Nucleus accumbens (tissue), 56 donors: ENCODE data around the gene ZNF319.

Experiments used
- DNase-seq, 56 donors: peaks; one replicate each; lab custom pipeline; 2025; lab: John Stamatoyannopoulos, UW

Gene ZNF319

DNA sequence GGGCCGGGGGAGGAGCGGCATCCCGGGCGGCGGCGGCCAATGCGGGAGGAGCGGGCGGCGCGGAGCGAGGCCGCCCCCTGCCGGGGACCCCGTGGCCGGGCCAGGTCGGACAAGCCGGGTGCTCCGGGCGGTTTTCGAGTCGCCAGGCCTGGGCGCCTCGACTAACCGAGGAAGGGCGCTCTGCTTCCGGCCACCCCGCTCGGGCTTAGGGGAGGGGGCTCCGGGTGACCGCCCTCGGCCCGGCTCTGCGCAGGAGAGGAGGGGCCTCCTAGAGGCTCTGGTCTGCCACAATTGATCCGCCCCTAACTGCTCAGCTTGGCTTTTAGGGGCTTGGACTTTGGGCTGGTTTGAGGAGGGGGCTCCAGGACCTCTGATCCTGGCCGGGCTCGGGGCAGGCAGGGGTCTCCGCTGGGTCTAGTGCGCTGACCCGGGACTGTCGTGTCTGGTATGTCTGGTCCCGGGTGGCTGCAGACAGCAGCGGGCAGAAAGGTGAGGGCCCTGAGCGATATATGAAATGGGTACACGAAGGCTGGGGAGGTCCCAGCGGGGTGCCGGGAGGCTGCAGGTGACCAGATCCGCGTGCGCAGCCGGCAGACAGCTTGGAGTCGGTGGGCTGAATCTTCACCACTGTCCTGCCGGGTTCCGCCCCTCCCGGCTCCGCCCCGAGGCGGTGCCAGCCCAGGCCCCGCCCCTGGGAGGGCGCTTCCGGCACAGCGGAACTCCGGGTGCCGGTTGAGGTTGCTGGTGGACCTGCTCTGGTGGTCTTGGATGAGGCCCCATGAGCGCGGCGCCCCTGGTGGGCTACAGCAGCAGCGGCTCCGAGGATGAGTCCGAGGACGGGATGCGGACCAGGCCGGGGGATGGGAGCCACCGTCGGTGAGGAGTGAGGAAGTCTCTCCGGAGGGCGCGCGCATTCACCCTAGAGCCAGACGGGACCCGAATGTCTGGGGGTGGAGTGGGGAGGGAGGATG lies 519 bp upstream of the ZNF319 start, which contains the start of gene USB1:
USB1 (plus strand) TSS at position 702 of the 971 bp plus-strand sequence; CDS start at position 779, 77 bp downstream.
- DNase-seq: peak in 54 of 56 donors; percentile 31 to 90 (median 77)

DNA sequence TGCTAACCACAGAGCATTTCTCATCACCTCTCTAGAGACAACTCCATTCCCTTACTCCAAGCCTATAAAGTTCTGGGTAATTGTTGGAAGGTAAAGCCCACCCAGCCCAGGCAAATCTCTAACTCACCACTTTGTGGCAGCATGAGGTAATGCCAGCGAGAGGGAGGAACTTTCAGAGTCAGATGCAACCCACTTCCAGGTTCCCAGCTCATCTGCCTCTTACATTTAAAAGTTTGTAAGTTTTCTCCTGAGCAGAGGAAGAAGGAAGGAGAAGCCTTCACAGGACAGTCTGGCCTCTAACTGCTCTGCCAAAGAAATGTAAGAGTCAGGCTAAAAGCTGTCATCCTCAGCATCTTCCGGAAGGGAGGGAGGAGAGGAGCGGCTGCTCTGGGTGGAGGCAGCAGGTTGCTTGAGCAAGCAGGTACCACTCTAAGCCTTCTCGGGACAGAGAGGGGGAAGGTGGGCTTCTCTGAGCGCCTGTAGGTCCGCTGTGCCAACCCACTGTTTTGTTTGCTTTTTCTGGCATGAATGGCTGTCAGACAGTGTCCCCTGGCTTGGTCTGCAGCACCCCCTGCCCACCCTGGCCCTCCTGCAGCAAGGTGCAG lies 1.0 kb downstream of the ZNF319 start:
- DNase-seq: peak in 2 of 56 donors; percentile 7 to 9

DNA sequence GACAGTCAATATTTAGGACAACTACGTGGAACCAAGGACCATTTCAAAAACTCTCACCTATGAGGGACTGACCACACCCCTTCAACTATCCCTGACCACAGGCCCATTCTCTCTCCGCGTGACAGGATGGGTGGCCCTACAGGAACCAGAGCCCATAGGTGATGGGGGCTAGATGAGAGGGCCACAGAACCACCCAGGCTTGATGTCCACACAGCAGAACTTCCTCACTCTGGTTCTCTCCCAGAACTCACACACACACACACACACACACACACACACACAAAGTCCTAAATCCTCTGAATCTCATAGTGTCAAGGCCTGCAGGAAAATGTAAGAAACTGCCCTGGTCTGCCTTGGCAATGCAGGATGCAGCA lies 1.5 kb downstream of the ZNF319 start:
- DNase-seq: no peak

DNA sequence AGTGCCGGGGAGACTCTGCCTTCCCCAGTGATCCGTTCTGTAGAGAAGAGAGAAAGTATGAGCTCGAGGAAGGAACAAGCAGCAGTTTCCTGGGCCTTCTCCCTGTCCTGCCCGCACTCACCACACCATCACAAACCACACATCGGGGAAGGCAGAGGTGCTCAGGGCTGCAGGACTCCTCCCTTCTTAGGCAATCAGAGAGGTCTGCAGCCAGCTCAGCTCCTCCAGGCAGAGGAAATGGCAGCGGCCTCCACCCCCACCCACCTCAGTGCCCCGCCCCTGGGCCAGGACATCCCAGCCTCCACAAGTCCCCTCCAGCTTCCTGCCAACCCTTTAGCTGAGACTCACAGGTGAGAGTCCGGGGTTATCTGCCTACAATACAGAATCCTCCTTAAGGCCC lies 2.0 kb downstream of the ZNF319 start:
- no peak for DNase-seq

DNA sequence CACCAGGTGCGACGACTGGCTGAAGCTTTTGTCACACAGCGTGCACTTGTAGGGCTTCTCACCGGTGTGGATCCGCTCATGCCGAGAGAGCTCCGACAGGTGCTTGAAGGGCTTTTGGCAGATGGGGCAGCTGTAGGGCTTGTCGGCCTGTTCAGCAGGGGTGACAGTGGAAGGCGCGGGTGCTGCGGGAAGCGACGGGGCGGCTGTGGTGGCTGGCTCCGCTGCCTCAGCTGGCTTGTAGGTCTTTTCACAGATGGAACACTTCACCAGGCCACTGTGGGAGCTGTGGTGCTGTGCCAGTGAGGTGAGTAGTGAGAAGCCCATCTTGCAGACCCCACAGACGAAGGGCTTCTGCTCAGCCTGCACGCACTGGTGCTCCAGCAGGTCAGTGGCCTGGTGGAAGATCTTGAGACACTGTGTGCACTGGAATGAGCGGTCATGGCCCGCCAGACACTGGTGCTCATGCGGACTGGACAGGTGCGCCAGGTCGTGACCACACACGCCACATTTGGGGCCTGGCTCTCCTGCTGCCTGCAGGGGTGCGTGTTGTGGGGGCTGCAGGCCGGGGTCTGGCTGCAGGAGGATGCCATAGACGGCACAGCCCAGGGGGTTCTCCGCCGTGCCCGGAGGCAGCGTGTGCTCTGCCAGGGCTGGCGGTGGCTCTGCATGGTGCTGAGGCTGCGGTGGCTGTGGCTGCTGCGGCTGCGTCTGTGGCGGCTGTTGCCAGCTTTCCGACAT lies 2.8 kb downstream of the ZNF319 start:
- no peak for DNase-seq

DNA sequence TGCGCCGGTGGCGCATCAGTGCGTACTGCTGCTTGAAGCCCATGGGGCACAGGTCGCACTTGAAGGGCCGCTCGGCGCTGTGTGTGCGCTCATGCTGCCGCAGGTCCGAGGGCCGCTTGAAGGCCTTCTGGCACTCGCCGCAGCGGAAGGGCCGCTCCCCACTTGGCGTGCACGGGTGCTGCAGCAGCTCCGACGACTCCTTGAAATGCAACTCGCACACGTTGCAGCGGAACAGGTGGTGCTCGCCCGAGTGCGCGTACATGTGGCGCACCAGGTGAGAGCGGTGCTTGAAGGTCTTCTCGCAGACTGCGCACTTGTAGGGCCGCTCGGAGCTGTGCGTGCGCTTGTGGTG lies 3.3 kb downstream of the ZNF319 start:
- no peak for DNase-seq

DNA sequence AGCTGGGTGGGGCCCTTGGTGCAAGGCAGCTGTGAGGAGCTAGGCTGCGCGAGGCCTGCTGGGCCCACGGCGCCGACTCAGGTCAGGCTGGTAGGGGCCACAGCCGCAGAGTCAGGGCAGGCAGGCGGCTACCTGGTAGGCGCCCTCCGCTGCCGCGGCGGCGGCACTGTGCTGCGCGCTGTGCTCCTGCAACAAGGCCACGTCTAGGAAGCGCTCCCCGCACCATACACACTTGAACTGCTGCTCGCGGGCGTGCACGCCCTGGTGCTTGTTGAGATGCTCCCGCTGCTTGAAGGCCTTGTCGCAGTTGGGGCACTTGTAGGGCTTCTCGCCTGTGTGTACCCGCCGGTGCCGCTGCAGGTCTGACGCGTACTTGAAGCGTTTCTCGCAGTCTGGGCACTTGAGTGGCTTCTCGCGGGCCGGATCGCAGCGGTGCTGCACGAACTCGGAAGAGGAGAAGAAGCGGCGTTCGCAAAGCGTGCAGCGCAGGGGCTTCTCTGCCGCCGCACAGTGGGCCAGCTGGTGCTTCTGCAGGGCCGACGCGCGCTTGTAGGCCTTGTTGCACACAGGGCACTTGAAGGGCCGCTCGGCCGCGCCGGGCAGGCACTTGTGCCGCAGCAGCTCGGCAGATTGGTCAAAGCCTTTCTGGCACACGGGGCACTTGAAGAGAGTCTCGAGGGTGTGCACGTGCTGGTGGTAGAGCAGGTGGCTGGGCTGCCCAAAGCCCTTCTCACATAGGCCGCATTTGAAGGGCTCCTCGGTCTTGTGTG lies 3.9 kb downstream of the ZNF319 start:
- DNase-seq: no peak

DNA sequence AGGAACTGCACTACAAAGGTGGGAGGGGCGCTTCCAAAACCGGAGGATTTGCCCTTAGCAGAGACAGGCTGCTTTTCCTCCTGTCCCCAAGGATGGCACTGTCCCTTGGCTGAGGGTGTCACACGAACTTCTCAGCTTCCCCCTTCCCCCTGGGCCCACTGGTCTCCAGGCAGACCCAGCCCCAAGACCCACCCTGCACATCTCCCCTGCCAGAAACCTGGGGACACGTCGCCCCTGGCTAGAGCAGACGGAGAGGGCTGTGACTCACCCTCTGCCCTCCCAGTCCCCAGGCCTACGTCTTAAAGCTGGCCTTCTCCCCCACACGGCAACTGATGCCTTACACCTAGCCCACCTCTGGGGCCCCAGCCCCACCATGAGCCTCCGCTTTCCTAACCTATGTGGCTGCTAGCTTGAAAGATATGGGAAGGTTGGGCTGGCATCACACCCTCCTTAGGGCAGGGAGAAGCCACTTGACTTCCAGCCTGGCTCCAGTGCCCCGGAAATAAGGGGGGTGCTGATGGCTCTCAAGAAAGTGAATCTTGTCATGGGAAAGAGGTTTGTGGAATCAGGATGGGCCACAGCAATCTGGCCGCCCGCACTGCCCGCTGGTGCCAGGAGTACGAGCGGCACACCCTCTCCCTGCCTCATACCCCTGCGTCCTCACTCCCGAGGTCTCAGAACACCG lies 4.6 kb downstream of the ZNF319 start:
- DNase-seq: no peak

DNA sequence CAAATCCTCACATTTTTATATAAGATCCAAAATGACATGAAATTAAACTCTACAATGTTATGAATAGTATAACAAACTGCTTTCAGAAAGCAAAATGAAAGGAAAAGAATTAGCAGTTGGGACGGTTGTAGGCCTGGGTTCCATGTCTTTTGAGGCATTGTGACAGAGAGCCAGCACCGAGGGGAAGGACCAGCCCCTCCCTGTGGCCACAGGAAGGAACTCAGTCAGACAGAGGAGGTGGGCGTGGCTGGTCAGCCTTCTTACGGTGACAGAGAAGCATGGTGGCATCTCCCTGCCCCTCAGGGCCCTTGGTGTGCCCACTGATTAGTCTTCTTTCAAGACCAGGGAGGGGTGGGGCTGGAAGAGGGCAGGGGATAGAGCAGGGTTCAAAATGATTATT lies 5.7 kb downstream of the ZNF319 start:
- peak in 1 of 56 donors; percentile 8 for DNase-seq

DNA sequence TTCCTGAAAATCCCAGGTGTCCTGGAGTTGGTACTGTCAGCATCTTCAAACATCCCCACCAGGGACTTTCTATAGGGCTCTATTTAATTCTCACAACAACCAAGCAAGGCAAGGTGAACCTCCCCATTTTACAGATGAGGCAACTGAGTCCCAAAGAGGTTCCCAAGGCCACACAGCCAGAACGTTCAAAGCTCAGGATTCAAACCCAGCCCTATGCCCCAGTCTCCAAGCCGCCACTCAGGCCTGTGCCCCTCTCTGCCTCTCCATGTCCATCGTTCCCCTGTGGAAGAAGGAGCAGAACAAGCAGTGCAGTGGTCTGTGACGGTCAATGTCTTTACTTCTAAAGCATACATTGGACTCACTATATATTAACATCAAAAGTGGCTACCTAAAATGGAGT lies 6.1 kb downstream of the ZNF319 start:
- no peak for DNase-seq

DNA sequence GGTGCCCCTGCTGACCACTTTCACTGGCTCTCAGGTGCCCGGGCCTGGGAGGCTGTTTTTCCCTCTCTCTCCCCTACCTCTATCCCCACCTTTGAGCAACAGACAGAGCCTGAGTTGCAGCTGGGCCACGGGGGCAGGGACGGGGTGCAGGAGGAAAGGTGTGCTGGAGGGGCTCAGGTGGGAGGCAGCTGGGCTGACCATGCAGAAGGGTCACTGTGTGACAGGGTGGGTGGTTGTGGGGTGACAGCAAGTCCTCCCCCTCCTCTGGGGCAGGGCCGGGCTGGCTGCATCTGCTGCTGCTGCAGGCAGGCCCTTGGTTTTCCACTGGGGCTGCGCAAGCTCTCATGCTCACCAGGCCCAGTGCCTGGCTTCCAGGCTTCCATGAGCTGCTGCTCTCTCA lies 6.6 kb downstream of the ZNF319 start:
- no peak for DNase-seq

DNA sequence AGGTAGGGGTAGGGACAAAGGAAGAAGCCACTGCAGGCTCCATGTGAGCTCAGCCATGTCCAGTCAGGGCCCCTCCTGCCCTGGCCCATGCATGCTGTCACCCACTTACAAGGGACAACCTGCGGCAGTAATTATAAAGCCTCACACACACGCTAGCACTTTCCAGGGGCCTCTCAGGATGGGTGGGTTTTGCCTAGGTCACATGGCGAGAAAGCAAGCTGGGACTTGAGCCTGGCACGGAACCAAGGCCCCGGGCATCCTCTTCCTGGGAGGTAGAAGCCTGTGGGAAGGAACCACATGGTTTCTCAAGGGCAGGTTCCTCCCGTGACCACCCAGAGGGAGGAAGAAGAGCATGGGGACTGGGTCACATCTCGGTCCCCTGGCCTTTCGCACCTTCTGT lies 7.0 kb downstream of the ZNF319 start:
- no peak for DNase-seq

DNA sequence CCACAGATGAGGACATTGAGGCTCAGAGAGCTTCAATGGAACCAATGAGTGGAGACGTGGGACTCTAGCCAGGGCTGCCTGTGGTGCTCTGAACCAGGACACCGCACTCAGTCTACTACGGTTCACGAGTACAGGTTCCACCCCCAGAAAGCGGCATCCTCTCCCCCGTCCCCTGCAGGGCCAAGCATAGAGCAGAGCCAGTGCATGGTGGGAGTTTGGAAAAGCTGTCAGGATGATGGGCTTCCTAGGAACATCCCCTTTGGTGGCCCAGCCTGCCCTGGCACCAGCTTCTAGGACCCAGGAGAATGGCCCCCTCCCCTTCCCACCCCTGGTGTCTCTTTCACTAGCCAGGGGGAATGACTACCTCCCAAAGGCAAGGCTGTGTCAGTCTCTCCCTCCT lies 8.4 kb downstream of the ZNF319 start:
- no peak for DNase-seq

DNA sequence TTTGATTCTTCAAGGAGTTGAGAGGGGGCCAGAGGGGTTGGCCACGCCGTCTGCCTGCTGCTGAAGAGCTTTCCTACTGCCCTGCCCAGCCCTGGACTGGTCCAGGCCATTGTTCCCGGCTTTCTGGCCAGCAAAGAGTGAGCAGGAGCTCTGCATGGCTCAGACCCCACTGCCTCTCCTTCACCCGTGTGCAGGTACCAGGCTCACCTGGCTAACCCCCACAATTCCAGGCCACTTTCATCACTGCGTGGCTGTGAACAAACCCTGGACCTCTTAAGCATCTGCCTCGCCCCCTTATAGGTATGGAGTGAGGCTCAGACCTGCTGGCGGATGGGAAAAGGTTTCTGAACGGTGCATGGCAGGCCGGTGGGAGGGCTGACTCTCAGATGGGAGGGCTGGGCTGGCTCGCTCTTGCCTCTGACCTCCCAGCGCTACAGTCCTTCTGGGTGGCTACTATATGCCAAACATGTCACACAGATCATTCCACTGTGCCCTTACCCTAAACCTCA lies 8.9 kb downstream of the ZNF319 start:
- DNase-seq: no peak

DNA sequence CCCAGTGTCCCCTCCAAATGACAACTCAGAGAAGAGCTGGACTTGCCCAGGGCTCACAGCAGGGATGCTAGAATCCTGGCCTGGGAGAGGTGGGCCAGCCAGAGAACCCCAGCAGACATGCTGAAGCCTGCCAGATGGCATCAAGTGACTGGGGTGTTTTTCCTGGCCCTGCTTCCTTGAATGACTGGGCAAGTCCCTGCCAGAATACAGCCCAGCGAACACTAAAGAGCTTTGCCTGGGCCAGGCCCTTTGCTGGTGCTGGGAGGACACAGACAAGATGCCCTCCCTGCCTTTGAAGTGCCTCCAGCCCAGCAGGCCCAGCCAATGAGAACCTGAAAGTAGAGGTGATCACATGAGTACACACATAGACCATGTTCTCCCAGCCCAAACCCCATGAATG lies 11.5 kb downstream of the ZNF319 start:
- DNase-seq: peak in 20 of 56 donors; percentile 10 to 51 (median 35)

DNA sequence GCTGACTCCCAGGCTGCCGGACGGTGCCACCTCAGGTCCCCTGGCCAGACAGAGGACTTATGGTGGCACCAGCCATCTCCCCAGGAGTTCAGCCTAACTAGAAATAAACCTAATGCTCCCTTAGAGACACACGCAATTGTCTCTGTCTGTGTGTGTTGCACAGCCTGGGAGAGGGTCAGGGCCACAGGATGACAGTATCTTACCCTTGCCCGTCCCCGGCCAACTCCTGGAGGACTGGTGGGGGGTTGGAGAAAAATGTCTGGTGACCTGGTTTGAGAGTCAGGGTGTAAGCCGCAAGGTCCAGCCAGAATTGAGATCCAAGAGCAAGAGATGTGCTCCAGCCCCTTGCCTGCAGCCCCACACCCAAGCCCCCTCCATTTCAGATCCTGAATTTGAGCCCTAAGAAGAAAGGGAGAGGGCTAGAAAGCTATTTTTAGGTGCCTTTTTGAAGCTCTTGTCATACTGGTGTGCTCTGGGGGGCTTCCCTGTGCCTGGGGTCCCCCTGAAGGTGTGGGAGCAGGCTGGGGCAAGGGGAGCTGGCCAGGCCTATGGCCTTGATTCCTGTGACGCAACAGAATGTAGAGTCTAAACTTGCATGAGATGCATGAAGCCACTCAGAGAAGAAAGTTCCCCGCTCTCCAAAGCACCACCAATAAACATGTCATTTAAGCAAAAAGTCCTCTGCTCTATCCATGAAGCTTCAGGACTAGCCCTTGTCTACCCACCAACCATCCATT lies 12.9 kb downstream of the ZNF319 start:
- no peak for DNase-seq

DNA sequence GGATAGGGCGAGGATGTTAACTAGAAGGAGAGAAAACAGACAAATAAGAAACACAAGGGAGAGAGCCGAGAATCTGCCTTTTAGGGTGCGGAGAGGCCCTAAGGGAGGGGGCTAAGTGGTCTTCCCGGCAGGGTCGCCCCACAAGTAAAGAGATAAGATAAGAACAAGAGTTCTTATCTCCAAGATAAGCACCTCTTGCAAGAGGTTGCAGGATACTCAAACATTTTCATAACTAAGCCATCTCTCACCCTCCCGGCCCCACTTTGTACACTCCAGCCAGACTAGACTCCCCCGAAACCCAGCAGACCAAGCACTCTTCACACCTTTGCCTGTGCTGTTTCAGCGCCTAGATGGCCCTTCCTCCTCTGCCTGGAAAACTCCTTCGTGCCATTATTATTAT lies 14.3 kb downstream of the ZNF319 start:
- no peak for DNase-seq

DNA sequence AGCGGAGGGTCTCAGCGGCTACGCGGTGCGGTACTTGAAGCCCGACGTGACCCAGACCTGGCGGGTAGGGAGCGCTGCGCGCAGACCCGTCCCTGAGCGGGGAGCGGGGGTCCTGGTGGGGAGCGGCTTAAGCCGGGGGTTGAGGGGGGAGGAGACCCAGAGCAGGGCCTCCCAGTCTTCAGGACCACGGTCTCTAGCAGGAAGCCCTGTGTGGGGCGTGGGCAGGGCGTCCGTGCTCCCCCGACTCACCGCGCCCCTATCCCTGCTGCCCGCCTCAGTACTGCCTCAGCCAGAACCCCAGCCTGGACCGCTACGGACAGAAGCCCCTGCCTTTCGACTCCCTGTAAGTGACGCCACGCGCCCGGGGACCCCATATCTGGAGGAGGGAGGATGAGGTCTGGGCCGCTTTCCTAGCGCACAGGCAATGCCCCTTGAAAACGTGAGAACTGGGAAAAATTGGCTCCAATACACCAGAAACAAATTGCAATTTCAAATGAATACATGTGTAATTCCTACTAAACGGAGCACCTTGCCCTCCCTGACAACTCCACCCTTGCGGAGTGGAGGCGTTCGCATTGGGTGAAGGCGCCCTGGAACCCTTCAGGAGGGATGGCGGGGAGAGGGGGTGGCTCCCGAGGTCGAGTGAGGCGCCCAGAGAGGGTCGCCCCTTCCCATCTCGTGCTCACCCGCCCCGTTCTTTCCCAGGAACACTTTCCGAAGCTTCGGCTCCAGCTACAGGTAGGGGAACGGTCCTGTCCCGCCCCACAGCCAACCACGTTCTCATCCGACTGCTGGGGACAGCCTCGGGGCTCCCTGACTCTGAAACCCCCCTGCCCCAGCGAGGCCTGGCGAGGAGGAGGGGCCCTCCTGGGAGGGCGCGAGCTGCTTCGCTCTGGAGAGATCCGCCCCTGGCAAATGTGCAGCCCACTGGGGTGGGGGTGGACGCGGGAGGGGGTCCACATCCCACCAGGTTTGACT lies 15.0 kb downstream of the ZNF319 start:
- DNase-seq: peak in 1 of 56 donors; percentile 65
